Measurements from ENCODE around the gene IGSF11.

Gene IGSF11

DNA sequence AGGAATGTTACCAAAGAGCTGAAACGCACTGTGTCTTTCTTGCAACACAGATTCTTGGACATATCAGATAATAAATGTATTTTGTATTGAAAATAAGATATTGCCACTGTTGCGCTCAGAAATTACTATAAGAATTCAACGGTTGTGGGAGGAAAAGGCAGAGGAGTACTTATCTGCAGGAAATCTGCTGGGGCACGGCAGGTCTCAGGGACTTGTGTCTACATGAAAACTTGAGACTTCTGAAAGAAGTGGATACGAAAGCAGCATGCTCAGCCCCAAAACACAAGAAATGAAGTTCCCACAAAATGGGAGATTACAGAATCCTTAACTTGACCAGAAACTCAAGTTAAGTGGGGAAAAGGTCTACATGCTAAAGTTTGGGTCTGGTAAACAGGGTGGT lies 86.5 kb downstream of the IGSF11 start:
- no peak for DNase-seq

DNA sequence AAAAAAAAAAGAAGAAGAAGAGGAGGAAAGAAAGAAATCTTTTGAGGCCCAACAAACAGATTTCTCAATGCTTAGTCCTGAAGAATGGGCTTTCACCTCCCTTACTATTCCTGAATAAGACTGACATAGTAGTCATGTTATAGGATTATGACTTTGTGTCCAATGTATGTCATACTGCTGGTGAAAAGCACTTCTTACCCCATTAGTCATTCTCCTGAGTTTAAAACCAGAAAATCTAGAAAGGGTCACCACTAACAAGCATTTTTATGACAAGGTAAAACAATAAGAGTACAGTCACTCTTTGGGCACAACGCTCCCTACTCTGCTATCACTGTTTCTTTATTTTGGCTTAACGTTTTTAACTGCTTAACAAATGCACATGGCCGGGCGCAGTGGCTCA lies 88.2 kb downstream of the IGSF11 start:
- no peak for DNase-seq

DNA sequence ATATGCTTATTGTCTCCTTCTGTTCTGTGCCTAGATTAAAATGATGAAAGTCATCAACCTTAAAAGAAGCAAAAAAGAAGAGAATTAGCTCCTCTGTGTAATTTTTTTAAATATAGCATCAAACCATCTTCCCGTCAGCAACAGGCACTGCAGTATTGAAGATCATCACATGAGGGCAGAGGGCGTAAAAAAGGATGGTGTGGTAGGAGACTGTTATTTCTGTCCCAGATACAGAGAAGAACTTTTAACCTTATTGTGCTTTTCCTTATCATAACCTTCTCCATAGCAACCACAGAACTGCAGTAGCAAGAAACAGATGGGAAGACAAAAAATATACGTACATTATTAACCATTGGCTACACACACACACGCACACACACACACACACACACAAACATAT lies 88.8 kb downstream of the IGSF11 start:
- DNase-seq, result no peak

DNA sequence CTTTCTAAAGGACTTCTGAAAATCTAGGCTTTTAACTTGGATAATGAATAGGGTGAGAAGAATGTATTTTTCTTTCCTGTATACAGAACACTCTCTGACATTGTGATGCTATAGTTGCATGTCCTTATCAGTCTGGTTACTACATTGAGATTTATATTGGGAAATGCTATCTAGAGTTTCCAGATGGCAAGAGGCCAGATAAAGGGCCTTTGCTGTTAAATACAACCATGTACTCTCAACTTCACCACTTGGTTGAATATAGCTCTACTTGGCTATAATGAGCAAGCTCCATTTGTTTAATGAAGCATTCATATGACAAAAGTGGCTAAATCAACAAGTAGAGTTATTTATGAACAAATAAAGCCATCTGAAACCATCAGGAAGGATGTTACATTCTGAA lies 91.0 kb downstream of the IGSF11 start:
- DNase-seq, result no peak

DNA sequence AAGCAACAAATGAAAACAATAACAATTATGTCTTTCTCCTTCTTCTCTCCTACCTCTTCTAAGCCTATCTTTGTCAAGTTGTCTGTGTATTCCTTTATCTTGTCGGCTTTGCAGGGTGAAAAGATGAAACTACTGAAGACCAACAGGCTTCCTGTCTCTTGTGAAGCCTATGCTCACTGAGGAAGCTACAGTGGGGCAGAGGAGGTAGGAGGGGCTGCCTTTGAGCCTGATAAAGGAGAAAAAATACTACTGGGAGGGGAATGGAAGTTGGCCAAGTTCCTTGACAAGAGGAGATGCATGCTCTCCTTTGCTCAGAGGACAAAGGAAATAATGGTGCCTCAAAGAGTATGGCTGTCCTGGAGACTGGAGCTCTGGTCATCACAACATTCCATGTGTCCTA lies 92.0 kb downstream of the IGSF11 start:
- no peak for DNase-seq

DNA sequence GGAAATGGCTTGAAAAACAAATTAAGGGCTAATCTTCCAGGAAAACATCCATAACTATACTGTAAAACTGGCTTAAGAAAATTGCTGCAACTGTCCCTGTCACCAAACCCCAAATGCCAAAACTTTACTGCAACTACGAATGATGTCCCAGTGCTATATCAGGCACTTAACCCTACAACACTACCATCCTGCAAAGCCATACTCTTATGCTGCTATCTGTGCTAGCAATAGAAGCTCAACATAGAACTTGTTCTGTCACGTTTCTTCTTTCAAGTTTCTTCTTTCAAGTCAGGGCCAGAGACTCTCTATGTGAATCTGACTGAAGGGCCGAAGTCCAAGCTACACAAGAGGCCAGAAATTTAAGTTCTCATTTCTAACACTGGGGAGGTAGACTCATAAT lies 92.5 kb downstream of the IGSF11 start:
- DNase-seq, result no peak

DNA sequence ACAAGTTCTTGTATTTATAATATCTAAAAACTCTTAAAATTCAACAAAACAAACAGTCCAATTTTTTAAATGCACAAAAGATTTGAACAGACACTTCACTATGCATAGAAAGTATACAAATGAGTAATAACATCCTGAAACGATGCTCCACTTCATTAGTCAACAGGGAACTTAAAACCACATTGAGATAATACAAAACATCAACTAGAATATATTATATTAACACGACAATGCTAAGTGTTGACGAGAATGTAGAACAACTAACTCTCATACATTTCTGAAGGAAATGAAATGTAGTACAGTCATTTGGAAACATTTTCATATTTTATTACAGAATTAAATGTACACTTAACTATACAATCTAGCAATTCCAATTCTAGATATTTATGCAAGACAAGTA lies 93.4 kb downstream of the IGSF11 start:
- DNase-seq, result no peak

DNA sequence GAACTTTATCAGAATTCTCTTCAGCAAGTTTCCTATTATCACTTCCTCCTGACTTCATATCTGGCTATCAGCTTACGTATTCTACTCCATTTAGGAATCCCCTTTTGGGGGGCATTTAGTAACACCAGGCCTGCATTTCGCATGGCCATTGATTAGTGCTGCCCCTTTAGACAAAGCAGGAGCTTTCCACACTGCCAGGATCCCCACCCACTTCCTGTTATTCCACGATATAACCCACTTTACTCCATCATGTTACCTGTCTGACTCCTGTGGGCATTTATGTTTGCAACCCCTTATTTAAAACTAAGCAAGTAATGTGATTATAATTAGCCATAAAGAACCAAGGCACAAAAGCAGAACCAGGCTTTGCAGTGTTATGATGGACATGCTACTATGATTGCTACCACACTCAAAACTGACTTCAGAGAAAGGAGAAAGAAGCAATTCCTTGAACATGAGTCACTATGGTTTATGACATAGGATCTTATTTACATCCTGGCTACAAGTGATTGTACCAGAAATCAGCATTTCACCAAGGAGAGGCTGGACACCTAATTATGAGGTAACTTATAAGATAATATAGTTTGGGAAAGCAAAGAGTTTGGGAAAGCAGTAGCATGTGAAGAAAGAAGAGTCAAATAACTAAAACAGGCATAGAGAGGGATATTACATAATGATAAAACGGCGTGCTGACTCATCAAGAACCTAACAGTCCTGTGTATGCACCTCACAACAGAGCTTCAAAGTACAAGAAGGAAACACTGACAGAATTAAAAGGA lies 96.3 kb downstream of the IGSF11 start:
- no peak for DNase-seq

DNA sequence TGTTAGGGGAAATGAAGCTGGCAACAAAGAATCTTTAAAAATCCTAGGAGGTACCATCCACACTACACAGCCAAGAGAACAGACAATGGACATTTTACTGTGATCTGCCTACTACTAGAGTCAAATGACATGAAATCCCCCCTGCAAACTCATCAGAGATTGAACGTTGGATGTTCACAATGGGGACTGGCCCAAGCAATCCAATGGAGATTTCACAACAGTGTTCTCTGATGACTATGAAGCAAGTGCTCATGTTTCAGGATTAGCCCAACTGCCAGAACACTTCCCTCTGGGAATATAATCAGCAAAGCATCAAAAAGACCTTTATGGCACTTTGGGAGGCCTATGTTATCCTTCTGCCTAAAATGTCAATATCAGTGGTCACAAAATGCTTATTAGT lies 97.8 kb downstream of the IGSF11 start:
- no peak for DNase-seq

DNA sequence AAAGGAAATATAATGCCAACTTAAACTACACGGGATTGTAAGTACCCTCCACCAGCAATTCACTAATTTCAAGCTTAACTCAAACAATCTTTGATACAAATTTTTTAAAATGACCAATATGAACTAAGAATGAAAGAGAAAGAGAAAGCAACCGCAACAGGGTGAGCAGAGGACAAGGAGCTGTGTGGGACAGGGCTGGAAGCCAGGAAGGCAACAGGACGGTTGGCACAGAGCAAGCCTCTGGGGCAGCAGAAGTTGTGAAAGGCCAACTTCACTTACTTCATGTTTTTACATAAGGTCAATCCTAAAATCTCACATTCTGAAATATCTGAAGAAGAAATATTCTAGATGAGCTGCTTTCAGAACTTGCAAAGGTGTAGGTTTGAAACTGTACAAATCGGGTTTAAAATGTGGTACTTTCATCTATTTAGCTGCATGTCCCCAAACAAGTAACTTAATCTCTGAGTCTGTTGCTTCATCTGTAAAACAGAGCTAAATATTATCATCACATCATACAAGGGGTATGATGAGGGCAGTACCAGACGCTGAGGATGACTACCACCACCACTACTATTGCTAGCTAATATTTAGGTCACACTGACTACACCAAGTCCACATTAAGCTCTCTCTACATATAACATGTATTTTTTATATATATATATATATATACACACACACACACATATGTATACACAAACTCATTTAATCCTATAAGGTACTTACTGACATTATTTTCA lies 101.7 kb downstream of the IGSF11 start:
- no peak for DNase-seq

DNA sequence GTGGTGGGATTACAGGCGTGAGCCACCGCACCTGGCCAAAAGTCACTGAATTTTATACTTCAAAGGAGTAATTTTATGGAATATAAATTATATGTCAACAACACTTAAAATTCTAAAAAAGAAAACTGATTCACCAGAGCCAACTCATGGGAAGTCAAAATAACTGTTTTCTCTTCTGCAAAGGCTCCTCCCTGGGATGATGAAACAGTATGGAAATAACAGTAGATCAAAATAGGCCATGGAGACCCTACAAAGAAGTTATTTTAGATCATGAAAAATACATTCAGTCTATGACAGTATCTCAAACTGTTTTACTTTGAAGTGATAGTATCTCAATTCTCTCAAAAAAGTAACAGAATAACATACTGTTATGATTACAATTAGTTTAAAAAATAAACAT lies 102.7 kb downstream of the IGSF11 start:
- DNase-seq, result no peak

DNA sequence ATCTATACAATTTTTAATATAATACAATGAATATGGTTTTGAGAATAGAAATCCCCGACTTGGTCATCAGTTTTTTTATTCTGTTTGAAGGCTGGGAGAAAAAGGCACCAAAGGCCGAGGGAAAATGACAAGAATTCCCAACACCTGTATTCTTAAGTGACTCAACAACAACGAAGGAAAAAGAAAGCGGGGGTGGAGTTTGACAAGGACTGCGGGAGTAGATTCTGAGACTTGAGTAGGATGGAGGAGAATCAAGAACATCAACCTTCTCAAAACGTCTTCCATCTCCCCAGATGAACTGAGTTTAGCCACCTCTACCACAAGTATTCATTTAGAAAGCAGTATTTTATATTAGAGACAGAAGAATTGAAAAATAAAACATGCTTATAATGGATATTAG lies 107.2 kb downstream of the IGSF11 start:
- no peak for DNase-seq

DNA sequence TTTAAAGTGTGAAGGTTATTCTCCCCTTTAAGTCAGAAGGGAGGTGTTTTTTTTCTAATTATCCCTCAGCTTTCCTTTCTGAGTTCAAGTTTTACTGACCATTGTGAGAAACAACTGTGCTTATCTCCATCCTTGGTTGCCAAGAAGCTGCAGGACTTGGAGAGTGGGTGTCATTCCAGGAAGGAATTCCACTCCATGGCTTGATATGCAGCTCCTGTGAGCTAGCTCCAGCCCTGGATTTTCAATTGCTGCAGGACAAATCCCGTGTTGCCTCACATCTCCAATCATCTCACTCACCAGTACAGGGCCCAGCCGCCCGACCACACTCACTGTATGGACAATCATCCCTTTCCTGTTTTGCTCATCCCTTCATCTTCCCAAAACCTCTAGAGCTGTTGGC lies 122.5 kb downstream of the IGSF11 start:
- DNase-seq, result no peak

DNA sequence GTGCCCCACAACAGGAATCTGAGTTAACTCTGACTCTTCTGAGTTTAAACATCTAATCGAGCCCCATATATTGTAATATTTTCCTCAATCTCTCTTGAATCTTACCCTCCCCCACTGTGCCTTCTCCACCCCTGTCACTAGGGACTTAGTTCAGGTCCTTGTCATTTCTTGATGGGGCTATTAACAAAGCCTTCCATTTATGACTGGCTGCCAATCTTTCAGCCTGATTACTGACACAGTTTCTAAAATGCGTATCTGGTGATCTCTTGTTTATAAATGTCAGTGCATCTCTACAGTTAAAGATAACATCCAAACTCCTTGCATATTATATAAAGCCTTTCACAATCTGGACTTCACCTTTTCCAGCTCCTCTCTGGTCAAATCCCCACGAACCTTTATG lies 124.3 kb downstream of the IGSF11 start:
- no peak for DNase-seq

DNA sequence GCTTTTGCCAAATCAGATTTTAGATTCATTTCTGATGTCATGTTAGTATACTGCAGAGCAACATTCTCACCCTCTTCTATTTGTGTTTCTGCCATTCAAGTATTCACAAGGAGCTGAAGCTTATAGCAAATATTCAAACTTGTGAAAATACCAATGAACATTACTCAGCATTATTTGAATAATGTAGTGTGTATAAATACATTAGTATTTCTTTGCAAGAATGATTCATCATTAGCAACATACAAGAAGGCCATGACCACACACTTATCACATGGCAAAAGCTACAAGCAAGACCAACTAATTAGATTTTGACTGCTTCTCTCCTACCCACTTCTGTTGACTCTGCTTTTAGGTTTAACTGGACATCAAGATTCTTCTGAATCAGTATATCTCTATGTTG lies 124.9 kb downstream of the IGSF11 start:
- no peak for DNase-seq

DNA sequence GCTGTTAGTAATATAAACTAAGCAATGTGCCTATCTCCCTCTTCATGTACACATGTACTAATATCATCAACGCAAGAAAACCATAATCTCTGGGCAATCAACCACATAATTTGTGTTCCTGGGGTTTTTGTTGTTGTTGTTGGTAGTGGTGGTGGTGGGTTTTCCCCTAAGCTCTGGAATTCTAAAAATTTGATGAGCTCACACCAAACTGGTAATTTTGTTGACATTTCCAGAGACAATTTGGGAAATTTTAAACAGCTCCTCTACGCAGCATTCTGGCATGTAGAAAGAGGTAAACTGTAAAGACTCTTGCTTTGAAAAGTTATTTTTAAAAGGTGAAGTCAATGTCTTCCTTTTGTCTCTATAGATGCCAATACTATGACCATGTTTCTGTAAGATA lies 126.7 kb downstream of the IGSF11 start:
- DNase-seq, result no peak

DNA sequence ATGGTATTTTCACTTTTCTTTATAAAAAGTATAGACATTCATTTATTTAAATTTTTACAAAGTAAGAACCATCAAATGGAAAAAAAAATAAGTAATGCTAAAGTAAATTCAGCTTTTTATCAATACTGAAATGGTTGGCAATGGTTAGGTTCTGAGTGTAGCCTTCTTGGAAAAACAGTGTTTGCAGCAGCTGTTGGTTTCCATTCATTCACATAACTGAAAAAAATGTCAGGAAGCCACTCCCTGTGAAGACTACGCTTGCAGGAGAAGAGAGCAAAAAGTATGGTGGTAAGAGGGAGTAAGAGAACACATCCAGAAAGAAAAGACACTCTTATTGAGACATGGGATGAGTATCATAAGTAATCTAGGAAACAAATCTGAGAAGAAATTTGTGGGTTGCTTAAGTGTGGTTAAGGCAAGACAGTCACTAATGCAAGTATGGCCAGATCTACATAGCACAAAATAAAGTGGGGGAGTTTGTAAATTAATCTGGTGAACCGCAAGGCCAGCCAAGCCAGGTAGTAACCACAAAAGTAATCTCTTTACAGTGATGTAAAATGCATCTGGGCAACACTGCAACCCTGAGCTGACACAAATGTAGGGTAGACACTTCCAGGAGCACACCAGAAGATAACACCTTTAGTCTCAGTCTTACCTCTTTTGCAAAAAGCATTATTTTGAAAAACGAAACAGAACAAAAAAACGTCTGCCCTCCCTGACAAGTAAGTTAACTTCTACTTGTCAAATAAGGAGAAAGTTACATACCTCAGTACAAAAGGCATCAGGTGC lies 133.7 kb downstream of the IGSF11 start:
- no peak for DNase-seq

DNA sequence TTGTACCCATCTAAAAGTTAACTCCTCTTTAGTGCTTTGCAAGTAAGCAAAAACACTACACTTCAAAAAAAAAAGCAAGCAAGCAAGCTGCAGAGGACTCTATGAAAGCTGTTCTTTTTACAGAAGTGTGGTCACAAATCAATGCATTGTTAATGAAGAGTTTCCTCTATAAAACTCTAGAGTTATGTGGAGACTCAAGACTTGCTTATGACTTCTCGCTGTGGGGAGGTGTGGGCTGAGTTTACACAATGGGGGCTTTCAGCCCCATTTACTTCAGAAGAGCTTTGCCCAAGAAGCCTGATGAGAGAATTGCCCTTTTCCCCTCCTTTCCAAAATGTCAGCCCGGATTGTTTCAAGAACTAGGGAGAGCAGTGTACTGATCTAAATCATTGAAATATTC lies 144.4 kb downstream of the IGSF11 start:
- no peak for DNase-seq

DNA sequence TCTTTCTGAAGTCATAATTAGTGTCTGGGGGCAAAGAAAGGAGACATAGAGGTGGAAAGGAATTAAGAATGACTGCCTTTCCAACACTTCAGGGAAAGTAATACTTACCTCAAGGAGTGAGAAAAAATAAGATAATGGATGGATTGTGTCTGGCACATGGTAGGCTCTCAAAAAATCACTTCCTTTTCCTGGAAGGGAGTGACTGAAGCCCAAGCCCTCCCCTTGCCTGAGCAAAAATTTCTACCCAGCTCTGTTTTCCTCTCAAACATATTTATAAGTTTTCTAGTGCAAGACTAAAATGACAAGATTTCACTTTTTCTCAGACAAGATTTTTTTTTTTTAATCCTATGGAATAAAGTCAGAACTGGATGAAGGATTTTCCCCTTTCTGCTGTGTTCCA lies 145.0 kb downstream of the IGSF11 start:
- no peak for DNase-seq

DNA sequence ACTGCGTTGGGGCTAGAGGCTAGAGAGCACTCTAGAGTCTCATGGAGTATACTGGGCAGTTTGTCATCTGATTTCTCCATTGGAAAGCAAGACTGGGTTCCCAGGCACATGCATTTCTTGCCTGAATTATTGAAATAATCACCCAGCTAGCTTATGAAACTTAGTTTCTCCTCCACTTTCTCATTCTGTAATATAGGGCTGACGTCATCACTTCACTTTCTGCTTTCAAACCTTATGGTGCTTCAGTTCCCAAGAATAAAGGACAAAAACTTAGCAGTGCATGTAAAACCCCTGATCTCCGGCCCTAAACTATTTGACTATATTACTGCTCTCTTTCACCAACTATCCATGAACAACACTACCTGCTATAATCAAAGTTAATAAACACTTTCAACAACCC lies 147.9 kb downstream of the IGSF11 start:
- no peak for DNase-seq

DNA sequence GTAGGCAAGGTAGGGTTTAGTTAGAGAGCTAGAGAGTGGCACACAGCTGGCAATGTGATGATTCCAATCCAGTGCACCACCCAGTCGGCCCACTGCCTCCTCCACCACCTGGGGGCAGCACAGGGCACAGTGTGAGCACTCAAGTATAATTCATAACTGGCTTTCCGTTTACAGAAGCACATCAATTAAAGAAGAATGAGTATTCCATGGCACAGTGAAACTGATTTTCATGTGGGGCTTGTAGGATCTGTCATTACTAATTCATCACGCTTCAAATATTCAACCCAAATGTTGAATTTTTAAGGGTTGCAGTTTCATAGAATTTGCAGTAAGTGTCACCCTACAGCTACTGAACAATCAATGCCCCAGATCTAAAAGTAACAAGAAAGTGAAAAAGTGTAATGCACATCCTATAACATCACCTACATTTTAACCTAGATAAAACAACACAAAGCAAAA lies 149.9 kb downstream of the IGSF11 start:
- peak; percentile 51 to 66 for DNase-seq

DNA sequence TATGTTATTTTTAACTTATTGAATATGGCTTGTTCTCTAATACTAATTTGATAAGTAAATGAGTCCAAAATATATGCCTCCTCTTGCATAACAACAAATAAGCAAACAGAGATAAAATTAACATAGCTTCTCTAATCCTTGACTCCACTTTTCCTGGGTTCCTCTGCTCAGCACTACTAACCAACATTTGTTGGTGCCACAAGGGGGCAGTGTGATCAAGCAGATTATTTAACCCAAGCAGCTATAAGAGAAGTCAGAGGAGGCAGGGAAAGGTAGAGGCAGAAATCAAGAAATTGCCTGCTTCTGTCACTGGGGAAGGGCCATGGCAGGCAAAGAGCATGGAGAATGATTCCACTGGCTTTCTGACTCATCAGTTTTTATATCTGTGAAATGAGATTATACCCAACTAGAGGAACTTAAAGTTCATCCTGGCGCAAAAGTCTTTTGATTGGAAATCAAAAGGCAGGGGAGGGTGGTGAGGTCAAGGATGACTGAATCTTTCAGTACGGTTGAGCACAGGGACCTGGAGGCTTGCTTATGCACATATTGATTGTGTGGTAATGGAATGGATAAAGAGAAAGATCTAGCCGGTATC lies 152.2 kb downstream of the IGSF11 start:
- peak; percentile 64 to 77 for DNase-seq

DNA sequence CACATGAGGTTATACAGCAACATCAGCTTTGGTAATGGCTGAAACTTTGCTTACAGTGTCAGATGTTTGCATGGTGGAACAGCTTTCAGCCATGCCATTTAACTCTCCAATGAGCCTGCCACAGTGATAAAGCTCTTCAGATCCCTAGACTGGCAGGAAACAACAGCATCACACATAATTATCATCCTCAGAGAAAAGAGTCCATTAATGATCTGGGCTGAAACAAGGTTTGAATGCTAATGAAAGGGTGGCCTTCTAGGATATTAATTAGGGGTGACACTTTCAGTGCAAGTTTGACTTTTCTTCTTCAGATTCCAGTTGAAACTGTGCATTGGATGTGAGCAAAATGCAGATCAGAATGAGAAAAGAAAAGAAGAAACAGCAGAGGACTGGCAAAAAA lies 166.6 kb downstream of the IGSF11 start:
- DNase-seq, result no peak

Data from Kasumi-1 (cell line).